GM12878 (cell line): ENCODE measurements around the gene C1QTNF3.

Experiments
- BACH1 ChIP-seq: fragments of 450-650 bp; IDR thresholded peaks from 2 replicates; pipeline ENCODE4 v1.6.1; 2017; ENCODE audit warnings: mild to moderate bottlenecking, borderline replicate concordance
- CBX3 ChIP-seq: fragments of 200-600 bp; sonication (generic); IDR thresholded peaks from 2 replicates; pipeline ENCODE4 v1.6.1; 2016; ENCODE audit warnings: low read depth, borderline replicate concordance
- FOXK2 ChIP-seq: fragments of 450-650 bp; IDR thresholded peaks from 2 replicates; pipeline ENCODE4 v1.6.1; 2017; ENCODE audit warnings: mild to moderate bottlenecking, moderate library complexity
- JUNB ChIP-seq: IDR thresholded peaks from 2 replicates; pipeline ENCODE4 v1.6.1; 2016; ENCODE audit warnings: antibody characterized with exemption, mild to moderate bottlenecking
- KLF5 ChIP-seq: fragments of 450-650 bp; IDR thresholded peaks from 2 replicates; pipeline ENCODE4 v1.6.1; 2014; ENCODE audit warnings: mild to moderate bottlenecking; ENCODE audit not compliant: partially characterized antibody
- MTA2 ChIP-seq: fragments of 450-650 bp; IDR thresholded peaks from 2 replicates; pipeline ENCODE4 v1.6.1; 2016; ENCODE audit warnings: low read depth, mild to moderate bottlenecking, moderate library complexity
- MXI1 ChIP-seq: fragments of 150-350 bp; IDR thresholded peaks from 2 replicates; pipeline ENCODE4 v1.6.1; 2011; ENCODE audit warnings: low read depth, mild to moderate bottlenecking, inconsistent platforms, low read length, improper control_type of control experiment
- POLR2A ChIP-seq: IDR thresholded peaks from 2 replicates; pipeline ENCODE4 v1.6.1; 2011; ENCODE audit warnings: low read depth, mild to moderate bottlenecking, low read length
- POLR2AphosphoS5 ChIP-seq: IDR thresholded peaks from 2 replicates; pipeline ENCODE4 v1.6.1; 2011; ENCODE audit warnings: mild to moderate bottlenecking, low read length, inconsistent platforms
- RAD21 ChIP-seq: IDR thresholded peaks from 2 replicates; pipeline ENCODE4 v1.6.1; 2011; ENCODE audit warnings: mild to moderate bottlenecking, low read depth, low read length, moderate library complexity; ENCODE audit not compliant: insufficient read depth
- TARDBP ChIP-seq: IDR thresholded peaks from 2 replicates; pipeline ENCODE4 v1.6.1; 2016; ENCODE audit warnings: borderline replicate concordance
- ZBTB11 ChIP-seq: fragments of 450-650 bp; formaldehyde crosslinking; IDR thresholded peaks from 2 replicates; pipeline ENCODE4 v1.5.0; 2022; ENCODE audit warnings: mild to moderate bottlenecking, missing genetic modification characterization
- ZNF274 ChIP-seq: IDR thresholded peaks from one replicate; pipeline ENCODE4 v1.8.0; 2011; ENCODE audit not compliant: insufficient read length, insufficient read depth
- TF ChIP-seq, protein P1 (sequence below): IDR thresholded peaks from 2 replicates; pipeline ENCODE4 v1.6.1; 2011; ENCODE audit warnings: borderline replicate concordance, low read depth, mild to moderate bottlenecking, moderate library complexity, mixed read lengths, low read length; ENCODE audit not compliant: insufficient read depth; ENCODE audit errors: extremely low read length

GRCh38 chr5:34002629-34003328 is 40.2 kb downstream of the C1QTNF3 start:
- TF ChIP-seq ZNF274 (no peak), BACH1 (no peak), JUNB (no peak), KLF5 (no peak), RAD21 (no peak), POLR2A (no peak), MXI1 (no peak), MTA2 (no peak), FOXK2 (no peak), TARDBP (no peak), ZBTB11 (CRISPR knock-in tag) (no peak), POLR2AphosphoS5 (no peak), CBX3 (no peak)
- TF ChIP-seq, protein P1, sequence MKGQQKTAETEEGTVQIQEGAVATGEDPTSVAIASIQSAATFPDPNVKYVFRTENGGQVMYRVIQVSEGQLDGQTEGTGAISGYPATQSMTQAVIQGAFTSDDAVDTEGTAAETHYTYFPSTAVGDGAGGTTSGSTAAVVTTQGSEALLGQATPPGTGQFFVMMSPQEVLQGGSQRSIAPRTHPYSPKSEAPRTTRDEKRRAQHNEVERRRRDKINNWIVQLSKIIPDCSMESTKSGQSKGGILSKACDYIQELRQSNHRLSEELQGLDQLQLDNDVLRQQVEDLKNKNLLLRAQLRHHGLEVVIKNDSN, result no peak
